ENCODE results near the gene BCL11A.

- no peak for TF ChIP-seq CTCF (IDR thresholded peaks at IDR 0.05; ENCODE audit: low read depth, low read length, missing input control)
- TF ChIP-seq YY1 (IDR thresholded peaks at IDR 0.05), result no peak
- TF ChIP-seq REST (IDR thresholded peaks at IDR 0.05), result no peak
- no peak for TF ChIP-seq SP1 (IDR thresholded peaks at IDR 0.05)
- no peak for TF ChIP-seq HNF4G (IDR thresholded peaks at IDR 0.05)
- no peak for TF ChIP-seq RAD21 (IDR thresholded peaks at IDR 0.05)
- TF ChIP-seq MAX (IDR thresholded peaks at IDR 0.05), result no peak
- TF ChIP-seq TAF1 (conservative IDR thresholded peaks at IDR 0.05), result no peak
- TF ChIP-seq EGR1 (IDR thresholded peaks at IDR 0.05; ENCODE audit: low read depth in 2 of 2), result no peak
- TF ChIP-seq NR2F2 (IDR thresholded peaks at IDR 0.05), result no peak
- TF ChIP-seq ZBTB33 (IDR thresholded peaks at IDR 0.05), result no peak
- TF ChIP-seq FOXA2 (IDR thresholded peaks at IDR 0.05), result no peak
- TF ChIP-seq HNF4A (conservative IDR thresholded peaks at IDR 0.05), result no peak
- TF ChIP-seq RXRA (IDR thresholded peaks at IDR 0.05), result no peak
These were observed 142.2 kb downstream of the BCL11A start for GRCh38 chr2:60411295-60411694.

All from liver (tissue), 3 donors.